HuH-7.5 (cell line): ENCODE data around the gene CALHM1.
"Not testable (repeated sequence)": the region's sequence is repeated elsewhere in the genome, so short reads cannot be mapped to it uniquely, and the experiment has no call there.

ENCODE experiments used
- DNase-seq: peaks from one replicate; pipeline ENCODE4 v3.0.0; 2011; ENCODE audit warnings: low spot score

The CALHM1 gene

DNA sequence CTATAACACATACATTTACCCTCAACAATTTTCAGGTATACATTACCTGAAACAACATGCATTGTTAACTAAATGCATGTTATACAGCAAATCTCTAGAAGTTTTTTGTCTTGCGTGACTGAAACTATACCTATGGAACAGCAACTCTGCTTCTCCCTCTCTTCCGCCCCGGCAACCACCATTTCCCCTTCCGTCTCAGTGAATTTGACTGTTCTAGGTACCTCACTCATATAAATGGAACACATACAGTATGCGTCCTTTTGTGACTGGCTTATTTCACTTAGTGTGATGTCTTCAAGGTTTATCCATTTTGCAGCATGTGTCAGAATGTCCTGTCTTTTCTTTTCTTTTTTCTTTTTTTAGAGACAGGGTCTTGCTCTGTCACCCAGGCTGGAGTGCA is 29.1 kb downstream of the CALHM1 start:
- DNase-seq, result no peak

DNA sequence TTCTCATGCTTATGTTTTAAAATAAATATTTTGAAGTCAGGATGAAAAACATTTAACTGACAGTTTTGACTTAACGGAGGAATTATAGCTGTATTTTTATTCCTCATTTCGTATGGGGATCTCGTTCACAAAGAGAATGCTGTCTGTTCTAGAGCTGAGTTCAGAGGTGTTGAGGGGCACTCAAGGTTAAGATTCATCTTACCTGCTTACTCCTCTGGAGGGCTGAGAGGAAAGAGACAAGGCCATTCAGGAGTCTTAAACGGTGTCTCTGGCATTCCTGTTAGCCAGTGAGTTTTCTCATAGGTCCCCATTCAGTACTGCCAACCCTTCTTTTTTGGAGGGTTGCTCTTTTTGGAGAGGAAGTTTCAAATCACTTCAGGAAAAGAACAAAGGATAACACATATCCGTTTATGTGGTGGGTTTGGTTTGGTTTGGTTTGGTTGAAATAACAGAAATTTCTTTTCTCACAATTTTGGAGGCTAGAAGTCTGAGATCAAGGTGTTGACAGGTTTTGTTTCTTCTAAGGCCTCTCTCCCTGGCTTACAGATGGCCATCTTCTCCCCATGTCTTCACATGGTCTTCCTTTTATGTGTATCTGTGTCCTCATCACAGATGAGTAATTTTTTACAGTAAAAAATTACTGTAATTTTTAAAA is 29.6 kb downstream of the CALHM1 start:
- DNase-seq, result no peak

DNA sequence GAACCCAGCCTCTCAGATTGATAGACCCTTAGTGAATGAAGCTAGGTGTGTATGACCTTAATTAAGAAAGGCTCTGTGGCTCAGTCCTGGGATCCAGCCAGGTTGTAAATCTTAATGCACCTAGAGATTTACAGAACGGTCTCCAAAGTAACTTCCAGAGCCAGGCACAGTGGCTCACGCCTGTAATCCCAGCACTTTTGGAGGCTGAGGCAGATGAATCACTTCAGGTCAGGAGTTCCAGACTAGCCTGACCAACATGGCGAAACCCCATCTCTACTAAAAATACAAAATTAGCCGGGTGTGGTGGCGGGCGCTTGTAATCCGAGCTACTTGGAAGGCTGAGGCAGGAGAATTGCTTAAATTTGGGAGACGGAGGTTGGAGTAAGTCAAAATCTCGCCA is 30.8 kb downstream of the CALHM1 start:
- no peak for DNase-seq

DNA sequence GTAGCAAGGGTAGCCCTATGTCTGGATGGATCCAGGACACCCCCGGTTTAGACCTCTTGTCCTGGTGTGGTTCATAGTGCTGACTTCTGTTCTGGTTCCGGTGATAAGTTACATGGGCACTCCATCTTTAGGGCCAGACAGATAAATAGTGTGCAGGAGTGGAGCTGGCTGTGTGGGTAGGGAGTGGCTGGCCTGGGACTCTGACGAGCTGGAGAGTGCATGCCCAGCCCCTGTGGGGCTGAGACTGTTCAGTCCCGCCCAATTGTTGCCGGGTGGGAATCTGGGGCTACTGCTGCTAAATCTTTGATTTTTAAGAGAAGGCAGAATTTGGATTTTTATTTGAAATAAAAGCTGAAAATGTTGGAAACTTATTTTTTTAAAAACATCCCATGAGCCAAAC is 35.0 kb downstream of the CALHM1 start:
- no peak for DNase-seq

DNA sequence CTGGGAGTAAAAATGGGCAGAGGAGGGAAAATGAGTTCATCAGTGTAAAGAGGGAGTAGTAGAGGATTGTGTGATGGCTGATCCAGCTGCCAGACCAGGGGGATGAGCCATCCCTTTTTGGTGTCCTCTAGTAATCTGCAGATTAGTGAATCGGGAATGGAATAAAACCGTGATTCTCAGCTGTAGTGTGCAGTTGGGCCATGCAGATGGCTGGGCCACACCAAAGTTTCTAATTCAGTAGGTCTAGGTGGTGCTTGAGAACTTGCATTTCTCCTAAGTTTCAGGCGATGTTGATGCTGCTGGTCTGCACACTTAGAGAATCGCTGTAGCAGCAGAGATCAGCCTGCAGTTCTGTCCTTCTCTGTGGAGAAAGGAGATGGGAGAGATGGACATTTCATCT is 39.6 kb downstream of the CALHM1 start:
- no peak for DNase-seq

DNA sequence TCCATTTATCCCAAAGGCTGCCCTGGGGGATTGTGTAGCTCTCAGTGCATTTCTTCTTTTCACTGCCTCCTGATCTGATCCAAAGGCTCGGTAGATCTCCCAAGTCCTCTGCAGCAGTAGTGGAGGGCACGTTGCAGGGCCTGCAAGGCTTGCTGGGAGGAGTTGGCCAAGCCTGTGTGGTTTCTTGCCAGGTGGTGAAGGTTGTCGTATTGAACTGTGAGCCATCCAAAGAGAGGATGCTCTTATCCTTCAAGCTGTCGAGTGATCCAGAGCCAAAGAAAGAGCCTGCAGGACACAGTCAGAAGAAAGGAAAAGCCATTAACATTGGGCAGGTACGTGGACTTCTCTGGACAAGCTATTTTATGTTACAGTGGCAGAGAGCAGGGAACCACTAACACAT is 41.1 kb downstream of the CALHM1 start:
- no peak for DNase-seq

DNA sequence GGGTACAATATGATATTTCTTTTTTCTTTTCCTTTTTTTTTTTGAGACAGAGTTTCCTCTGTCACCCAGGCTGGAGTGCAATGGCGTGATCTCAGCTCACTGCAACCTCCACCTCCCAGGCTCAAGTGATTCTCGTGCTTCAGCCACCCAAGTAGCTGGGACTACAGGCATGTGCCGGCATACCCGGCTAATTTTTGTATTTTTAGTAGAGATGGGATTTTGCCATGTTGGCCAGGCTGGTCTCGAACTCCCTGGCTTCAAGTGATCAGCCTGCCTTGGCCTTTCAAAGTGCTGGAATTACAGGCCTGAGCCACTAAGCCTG is 41.6 kb downstream of the CALHM1 start:
- not testable (repeated sequence) for DNase-seq

DNA sequence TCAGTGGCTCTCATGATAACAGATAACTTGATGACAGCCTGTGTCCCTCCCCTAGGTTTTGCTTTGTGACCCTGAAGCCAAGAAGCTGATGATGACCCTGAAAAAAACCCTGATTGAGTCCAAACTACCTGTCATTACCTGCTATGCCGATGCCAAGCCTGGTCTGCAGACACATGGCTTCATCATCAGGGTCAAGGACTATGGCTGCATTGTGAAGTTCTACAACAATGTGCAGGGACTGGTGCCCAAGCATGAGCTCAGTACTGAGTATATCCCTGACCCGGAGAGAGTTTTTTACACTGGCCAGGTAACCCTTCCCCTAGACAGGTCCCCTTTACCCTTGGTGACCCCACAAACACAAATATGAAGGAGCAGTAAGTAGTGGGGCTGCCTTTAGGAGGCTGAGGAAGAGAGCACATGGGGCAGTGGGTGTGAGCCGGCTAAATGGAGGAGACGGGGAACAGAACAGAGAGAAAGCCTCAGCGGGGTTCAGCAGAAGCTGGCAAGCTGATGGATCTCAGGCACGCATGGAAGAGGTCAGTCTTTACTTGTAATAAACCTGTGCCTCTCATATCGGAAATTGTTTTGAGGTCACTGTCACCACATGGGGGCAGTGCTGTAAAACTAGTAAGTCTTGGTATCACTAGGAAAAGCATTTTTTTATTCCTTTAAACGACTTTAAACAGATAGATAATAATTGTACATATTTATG is 42.1 kb downstream of the CALHM1 start:
- no peak for DNase-seq

DNA sequence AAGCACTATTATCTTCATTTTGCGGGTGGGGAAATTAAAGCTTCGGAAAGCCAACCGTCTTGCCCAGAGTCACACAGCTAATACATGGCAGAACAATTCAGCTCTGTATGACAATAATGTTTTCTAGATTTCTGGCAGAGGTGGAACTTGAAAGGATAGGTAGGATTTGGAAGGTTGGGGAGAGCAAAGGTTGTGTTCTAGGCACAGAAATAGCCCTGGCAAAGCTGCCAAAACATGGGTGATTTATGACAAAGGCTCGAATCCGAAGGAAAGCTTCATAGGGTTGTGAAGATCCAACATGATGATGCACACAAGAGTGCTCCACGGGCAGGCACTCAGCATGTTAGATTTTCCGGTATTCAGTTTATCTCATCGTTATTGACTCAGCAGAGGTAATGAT is 43.1 kb downstream of the CALHM1 start:
- no peak for DNase-seq

DNA sequence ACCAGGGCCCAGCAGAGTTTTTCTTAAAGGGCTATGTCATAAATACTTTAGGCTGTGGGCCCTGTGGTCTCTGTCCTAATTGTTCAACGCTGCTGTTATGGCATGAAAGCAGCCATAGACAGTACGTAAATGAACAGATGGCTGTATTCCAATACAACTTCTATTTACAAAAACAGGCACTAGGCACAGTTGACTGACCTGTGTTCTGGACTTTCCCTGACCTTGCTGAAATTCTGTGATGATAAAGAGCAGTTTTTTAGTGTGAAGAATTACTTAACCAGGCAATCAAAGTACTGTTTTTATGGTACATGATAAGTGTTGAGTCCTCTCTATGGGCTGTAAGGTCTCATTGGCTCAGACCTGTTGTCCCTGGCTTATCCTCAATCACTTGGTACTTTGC is 45.1 kb downstream of the CALHM1 start:
- no peak for DNase-seq
